ENCODE data around the gene VAV2. TPM values are rescaled to one million over a fixed set of nuclear protein-coding genes. Genes with fewer than 3 reads are reported as not detected.
"Not testable (repeated sequence)": the region's sequence is repeated elsewhere in the genome, so short reads cannot be mapped to it uniquely, and the experiment has no call there.

The VAV2 gene
- total RNA-seq, 3 donors from 2014 or later: 5.3 to 9.5 (median 8.8) TPM

GRCh38 chr9:133750982-133751649 lies 241.0 kb downstream of the VAV2 start:
- Histone ChIP-seq H3K9me3 (no peaks in the 10 kb centered on the region), H3K27me3 (peaks cover 0 to 20% of the 10 kb centered on the region in 2 donors), H3K27ac (no peak overlapping the region), H3K4me1 (no peaks in the 10 kb centered on the region), H3K4me3 (no peak overlapping the region), H3K36me3 (no peaks in the 10 kb centered on the region)
- intact Hi-C loops (cut with DNase I; ENCODE audit: low total_unique reads): no loop called here
- DNase-seq (ENCODE audit: low spot score in 2 of 2): no peak
- TF ChIP-seq POLR2AphosphoS5 (IDR thresholded peaks at IDR 0.05) (no peak), CTCF (IDR thresholded peaks at IDR 0.05) (no peak), POLR2A (IDR thresholded peaks at IDR 0.05) (no peak)

DNA sequence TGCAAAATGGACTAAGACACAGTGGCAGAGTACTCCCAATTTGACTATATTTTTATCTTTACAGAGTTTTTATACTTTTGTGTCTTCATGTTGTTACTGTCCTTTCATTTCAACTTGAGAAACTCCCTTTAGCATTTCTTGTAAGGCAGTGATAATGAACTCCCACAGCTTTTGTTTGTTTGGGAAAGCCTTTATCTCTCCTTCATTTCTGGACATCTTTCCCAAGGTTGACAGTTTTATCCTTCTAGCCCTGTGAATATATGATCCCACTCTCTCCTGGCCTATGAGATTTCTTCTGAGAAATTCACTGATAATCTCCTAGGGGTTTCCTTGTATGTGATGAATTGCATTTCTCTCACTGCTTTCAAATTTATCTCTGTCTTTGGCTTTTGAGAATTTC lies 244.8 kb downstream of the VAV2 start:
- intact Hi-C loops (cut with DNase I; ENCODE audit: low total_unique reads): no loop called here
- peaks cover 0 to 11% of the 10 kb centered on the region in 2 donors for H3K27me3 ChIP-seq
- DNase-seq (ENCODE audit: low spot score in 2 of 2): no peak
- no peaks in the 10 kb centered on the region for H3K9me3 ChIP-seq
- H3K36me3 ChIP-seq: no peaks in the 10 kb centered on the region
- no peak overlapping the region for H3K27ac ChIP-seq
- H3K4me3 ChIP-seq: no peak overlapping the region
- H3K4me1 ChIP-seq: no peaks in the 10 kb centered on the region
- TF ChIP-seq CTCF (IDR thresholded peaks at IDR 0.05): no peak
- TF ChIP-seq POLR2A (IDR thresholded peaks at IDR 0.05): no peak
- TF ChIP-seq POLR2AphosphoS5 (IDR thresholded peaks at IDR 0.05): no peak

GRCh38 chr9:133744528-133744927 lies 247.6 kb downstream of the VAV2 start:
- H3K4me3 ChIP-seq; H3K36me3 ChIP-seq; intact Hi-C loops (cut with DNase I; ENCODE audit: low total_unique reads); DNase-seq (ENCODE audit: low spot score in 2 of 2); H3K27ac ChIP-seq; H3K27me3 ChIP-seq; H3K4me1 ChIP-seq; H3K9me3 ChIP-seq: not testable (repeated sequence)

DNA sequence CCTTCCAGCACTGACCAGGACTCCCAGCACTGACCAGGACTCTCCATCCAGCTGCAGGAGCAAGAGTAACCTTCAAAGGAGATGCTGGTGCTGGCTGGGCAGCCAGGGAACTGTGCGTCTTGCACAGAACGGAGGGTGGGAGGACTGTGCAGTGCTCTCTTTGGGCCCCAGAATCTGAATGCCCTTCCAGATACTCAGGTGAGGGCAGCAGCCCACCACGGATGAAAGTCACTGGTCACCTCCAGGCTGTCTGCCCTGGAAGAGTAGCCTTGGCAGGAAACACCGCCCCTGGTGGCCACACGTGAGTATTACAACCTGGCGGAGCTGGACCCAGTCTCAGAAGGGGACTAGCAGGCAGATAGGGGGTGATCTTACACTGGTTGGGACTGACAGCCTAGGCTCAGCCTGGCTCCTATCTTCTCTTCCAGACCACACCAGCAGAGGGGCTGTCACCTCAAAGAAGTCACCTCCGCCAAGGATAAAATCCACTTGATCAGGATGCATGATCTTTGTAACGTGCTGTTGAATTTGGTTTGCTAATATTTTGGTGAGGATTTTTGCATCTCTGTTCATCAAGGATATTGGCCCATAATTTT lies 249.2 kb downstream of the VAV2 start:
- intact Hi-C loops (cut with DNase I; ENCODE audit: low total_unique reads): no loop called here
- H3K27ac ChIP-seq: no peak overlapping the region
- no peaks in the 10 kb centered on the region for H3K4me1 ChIP-seq
- no peak overlapping the region for H3K4me3 ChIP-seq
- no peaks in the 10 kb centered on the region for H3K9me3 ChIP-seq
- DNase-seq (ENCODE audit: low spot score in 2 of 2): peak; percentile 55 to 76
- H3K27me3 ChIP-seq: no peaks in the 10 kb centered on the region
- H3K36me3 ChIP-seq: no peaks in the 10 kb centered on the region
- TF ChIP-seq CTCF (IDR thresholded peaks at IDR 0.05) (peak; percentile 81 to 94 (median 92)), POLR2AphosphoS5 (IDR thresholded peaks at IDR 0.05) (no peak)

DNA sequence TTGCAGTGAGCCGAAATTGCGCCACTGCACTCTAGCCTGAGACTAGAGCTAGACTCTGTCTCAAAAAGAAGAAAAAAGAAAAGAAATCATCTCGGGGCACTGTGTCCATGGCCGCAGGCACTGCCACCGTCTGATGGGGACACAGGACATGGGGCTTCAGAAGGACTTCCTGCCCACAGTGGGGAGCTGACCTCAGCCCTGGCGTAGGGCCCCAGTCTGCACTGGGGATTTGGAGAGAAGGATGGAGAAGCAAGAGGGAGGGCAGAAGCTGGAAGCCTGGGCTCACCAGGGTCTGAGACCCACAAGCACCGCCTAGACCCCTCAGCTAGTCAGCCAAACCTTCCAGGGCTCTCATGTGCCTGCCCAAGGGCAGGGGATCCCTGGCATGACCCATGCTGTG lies 249.9 kb downstream of the VAV2 start:
- no peak for DNase-seq (ENCODE audit: low spot score in 2 of 2)
- intact Hi-C loops (cut with DNase I; ENCODE audit: low total_unique reads): no loop called here
- TF ChIP-seq POLR2AphosphoS5 (IDR thresholded peaks at IDR 0.05) (no peak), POLR2A (IDR thresholded peaks at IDR 0.05) (no peak), CTCF (IDR thresholded peaks at IDR 0.05) (no peak)

More for the DNA sequence above, 249.9 kb downstream of the VAV2 start:
- Histone ChIP-seq H3K9me3 (no peaks in the 10 kb centered on the region), H3K4me1 (peaks cover 0 to 7% of the 10 kb centered on the region in 2 donors), H3K27ac (no peak overlapping the region), H3K4me3 (no peak overlapping the region), H3K36me3 (no peaks in the 10 kb centered on the region), H3K27me3 (no peaks in the 10 kb centered on the region)

Measured in breast epithelium (tissue), 4 donors.